HL-60 (cell line): ENCODE measurements around the gene LKAAEAR1.

Source experiments
- DNase-seq, 2 experiments: peaks; one replicate each; pipeline ENCODE4 v3.0.0-alpha.2; 2010 to 2020; ENCODE audit warnings: low read depth in 1 of 2, low spot score in 1 of 2
- H3K27ac ChIP-seq: fragments of 250-450 bp; sonication (Bioruptor Pico); replicated peaks from 2 replicates; pipeline ENCODE4 v1.5.1; 2020; ENCODE audit warnings: mild to moderate bottlenecking, moderate library complexity
- H3K27me3 ChIP-seq: fragments of 250-450 bp; sonication (Bioruptor Pico); 2 replicates; pipeline ENCODE4 v1.5.1; 2021; ENCODE audit warnings: mild to moderate bottlenecking, moderate library complexity; ENCODE audit not compliant: insufficient read depth, poor library complexity, severe bottlenecking
- H3K4me3 ChIP-seq: replicated peaks from 2 replicates; pipeline ENCODE4 v1.5.1; 2011; ENCODE audit warnings: mild to moderate bottlenecking, control low read depth, low read length; ENCODE audit not compliant: insufficient read depth
- GABPA ChIP-seq: IDR thresholded peaks from 2 replicates; pipeline ENCODE4 v1.6.1; 2012; ENCODE audit warnings: low read depth
- POLR2AphosphoS5 ChIP-seq: IDR thresholded peaks from 2 replicates; pipeline ENCODE4 v1.6.1; 2012; ENCODE audit warnings: low read depth
- REST ChIP-seq: IDR thresholded peaks from 2 replicates; pipeline ENCODE4 v1.6.1; 2012; ENCODE audit warnings: low read depth; ENCODE audit not compliant: insufficient replicate concordance
- SPI1 ChIP-seq: IDR thresholded peaks from 2 replicates; pipeline ENCODE4 v1.6.1; 2012; ENCODE audit warnings: low read depth, mild to moderate bottlenecking, borderline replicate concordance
- TF ChIP-seq, protein P1 (sequence below): IDR thresholded peaks from one replicate; pipeline ENCODE4 v1.5.1; 2011; ENCODE audit warnings: low read length, control low read depth, inconsistent platforms; ENCODE audit not compliant: insufficient read depth

The LKAAEAR1 gene

GRCh38 chr20:64115171-64115911 is 31.1 kb upstream of the LKAAEAR1 start:
- H3K27ac ChIP-seq, result no peak overlapping the region
- no peak overlapping the region for H3K4me3 ChIP-seq
- no peak for DNase-seq
- no peaks in the 10 kb centered on the region for H3K27me3 ChIP-seq
- TF ChIP-seq REST (no peak), POLR2AphosphoS5 (no peak), GABPA (no peak), SPI1 (no peak)
- TF ChIP-seq, protein P1, sequence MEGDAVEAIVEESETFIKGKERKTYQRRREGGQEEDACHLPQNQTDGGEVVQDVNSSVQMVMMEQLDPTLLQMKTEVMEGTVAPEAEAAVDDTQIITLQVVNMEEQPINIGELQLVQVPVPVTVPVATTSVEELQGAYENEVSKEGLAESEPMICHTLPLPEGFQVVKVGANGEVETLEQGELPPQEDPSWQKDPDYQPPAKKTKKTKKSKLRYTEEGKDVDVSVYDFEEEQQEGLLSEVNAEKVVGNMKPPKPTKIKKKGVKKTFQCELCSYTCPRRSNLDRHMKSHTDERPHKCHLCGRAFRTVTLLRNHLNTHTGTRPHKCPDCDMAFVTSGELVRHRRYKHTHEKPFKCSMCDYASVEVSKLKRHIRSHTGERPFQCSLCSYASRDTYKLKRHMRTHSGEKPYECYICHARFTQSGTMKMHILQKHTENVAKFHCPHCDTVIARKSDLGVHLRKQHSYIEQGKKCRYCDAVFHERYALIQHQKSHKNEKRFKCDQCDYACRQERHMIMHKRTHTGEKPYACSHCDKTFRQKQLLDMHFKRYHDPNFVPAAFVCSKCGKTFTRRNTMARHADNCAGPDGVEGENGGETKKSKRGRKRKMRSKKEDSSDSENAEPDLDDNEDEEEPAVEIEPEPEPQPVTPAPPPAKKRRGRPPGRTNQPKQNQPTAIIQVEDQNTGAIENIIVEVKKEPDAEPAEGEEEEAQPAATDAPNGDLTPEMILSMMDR, result no peak

DNA sequence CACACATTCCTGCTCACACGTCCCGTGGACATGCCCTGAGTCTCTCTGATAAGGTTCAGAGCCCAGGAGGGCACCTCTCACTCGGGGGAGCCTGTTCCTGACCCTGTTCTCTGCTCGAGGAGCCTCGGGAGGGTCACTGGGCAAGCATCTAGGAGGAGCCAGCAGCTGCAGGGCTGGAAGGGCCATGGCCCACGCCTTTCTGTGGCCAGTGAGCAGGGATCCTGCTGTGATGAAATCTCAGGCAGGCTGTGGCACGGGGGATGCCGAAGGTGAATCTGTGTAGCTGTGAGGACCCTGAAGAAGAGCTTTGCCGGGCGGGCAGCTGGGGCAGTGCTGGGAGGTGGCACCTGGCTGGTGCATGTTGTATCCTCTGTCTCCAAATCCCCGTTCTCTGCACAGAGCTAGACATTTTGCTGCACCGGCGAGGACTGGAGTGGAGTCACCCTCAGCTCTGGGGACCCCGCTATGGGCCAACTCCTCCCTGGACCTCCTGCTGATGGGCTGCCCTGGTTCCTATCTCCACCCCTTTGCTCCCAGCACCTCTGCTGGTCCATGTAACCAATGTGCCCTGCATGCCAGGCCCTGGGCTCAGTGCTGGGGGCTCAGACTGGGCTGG is 30.3 kb upstream of the LKAAEAR1 start:
- H3K4me3 ChIP-seq, result no peak overlapping the region
- TF ChIP-seq POLR2AphosphoS5, result no peak
- TF ChIP-seq SPI1, result no peak
- no peak for TF ChIP-seq REST
- TF ChIP-seq, protein P1, result no peak
- TF ChIP-seq GABPA, result no peak
- H3K27me3 ChIP-seq, result no peaks in the 10 kb centered on the region
- no peak for DNase-seq
- no peak overlapping the region for H3K27ac ChIP-seq

DNA sequence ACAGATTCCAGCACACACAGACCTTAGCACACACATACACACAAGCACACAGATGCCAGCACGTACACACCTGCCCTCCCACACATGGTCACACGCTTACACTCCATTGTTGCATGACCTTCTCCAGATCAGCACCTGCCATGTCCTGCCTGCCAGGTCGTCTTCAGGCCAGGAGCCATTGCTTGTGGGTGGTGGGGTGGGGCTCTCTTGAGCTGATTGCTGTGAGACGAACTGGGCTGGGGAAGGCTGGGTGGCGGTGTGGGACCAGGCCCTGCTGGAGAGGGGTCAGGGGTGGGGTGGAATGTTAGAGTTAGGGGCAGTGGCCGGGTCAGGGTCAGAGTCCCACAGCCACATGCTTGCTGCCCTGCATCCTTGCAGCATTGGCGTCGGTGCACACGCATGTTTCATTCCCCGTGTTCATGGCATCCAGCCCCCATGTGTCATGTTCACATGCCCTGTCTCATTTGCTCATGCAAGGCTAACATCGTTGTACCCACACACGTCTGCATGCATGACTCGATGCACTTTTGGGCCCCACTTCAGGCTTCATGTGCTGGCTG is 29.7 kb upstream of the LKAAEAR1 start:
- no peak for TF ChIP-seq SPI1
- no peak for TF ChIP-seq REST
- TF ChIP-seq, protein P1, result no peak
- TF ChIP-seq POLR2AphosphoS5, result no peak
- no peak for TF ChIP-seq GABPA
- H3K27ac ChIP-seq, result no peak overlapping the region
- H3K4me3 ChIP-seq, result no peak overlapping the region
- no peaks in the 10 kb centered on the region for H3K27me3 ChIP-seq
- DNase-seq, result no peak
